GM21717 (cell line): ENCODE data around the gene UTP11.

Experiments
- ATAC-seq: cut with Tn5 transposase; IDR thresholded peaks from one replicate; pipeline ENCODE4 v1.9.1; 2021; ENCODE audit warnings: mild to moderate bottlenecking, moderate library complexity; ENCODE audit not compliant: unreplicated experiment

The UTP11 gene

DNA sequence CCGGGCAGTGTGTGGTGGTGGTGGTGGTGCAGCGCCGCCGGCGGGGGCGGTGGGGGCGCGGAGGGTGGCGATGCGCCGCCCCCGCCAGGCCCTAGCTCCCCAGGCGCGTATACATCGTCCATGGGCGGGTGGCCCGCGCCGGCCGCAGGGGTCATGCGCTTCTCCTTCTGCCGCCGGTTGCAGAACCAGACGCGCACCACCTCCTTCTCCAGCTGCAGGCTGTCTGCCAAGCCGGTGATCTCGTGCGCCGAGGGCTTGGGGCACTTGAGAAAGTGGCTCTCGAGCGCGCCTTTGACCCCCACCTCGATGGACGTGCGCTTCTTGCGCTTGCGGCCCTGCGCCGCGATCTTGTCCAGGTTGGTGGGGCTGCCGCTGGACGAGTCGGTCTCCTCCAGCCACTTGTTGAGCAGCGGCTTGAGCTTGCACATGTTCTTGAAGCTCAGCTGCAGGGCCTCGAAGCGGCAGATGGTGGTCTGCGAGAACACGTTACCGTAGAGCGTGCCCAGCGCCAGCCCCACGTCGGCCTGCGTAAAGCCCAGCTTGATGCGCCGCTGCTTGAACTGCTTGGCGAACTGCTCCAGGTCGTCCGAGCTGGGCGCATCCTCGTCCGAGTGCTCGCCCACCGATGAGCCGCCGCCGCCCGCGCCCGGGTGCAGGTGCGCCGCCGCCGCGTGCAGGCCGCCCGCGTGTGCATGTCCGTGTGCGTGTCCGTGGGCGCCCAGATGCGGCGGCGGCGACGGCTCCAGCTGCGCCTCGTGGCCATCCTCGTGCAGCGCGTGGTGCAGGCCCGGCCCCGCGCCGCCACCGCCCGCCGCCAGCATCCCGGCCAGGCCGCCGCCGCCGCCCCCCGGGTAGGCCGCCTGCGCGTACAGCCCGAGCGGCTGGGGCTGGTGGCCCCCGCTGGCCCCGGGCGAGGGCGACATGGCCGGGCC, 33.1 kb downstream of the UTP11 start:
- ATAC-seq: no peak

GRCh38 chr1:38046333-38046883, 33.9 kb downstream of the UTP11 start, which contains the start of gene POU3F1:
TSS of gene POU3F1 (minus strand) at chr1:38046793. CDS start at chr1:38046743, 50 bp downstream.
- no peak for ATAC-seq

DNA sequence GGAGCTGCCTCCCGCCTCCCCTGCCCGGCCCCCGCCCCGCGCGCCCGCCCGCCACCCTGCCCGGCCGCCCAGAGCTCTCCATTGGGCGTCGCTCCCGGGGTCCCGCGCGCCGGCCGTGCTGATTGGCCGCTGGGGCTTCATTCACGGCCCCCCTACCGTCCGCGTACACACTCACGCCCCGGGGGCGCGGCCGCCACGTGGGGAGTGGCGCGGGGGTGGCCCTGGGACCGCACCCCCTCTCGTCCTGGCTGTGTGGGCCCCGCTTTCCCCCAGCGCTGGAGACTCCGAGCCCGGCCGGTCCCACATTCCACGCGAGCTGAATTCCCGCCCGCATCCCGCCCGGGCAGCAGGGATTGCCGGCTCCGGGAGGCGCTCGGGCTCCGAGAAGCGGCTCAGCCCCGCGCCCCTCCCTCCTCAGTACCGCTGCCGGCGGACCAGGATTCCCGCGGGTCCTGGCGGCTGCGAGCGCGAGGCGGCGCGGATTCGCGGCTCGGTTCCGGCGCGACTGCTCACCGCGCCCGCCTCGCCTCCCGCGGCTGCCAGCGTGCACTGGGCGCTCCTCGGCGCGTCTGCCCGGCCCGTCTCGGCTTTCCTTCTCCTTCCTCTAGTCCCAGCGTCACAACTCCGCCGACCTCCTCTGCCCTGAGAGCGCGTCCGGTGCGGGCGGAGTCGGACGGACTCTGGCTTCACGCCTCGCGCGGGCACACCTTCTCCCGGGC, 34.5 kb downstream of the UTP11 start:
- peak; percentile 57 for ATAC-seq

DNA sequence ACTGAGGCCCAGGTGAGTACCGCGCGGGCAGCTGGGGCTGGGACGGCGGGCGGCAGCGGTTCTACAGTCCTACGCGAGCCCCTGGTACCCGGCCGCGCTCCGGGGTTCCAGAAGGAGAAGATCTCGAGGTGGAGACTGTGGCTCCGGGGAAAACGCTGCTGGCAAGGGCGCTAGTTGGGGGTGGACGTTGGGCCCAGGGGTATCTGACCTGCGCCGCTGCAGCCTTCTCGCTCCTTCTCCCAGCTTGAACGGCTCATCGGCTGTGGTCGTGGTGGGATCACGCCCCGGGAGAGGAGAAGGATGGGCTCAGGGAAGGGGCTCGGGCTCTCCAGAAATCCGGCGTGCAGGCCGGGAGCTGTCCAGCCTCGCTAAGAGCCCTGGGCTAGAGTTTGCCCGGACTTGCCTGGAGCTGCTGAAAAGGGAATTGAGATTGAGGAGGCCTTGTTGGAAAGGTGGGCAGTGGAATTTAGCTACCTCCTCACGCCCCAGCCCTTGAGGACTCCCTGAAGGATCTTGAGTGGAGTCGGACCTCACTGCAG, 35.1 kb downstream of the UTP11 start:
- no peak for ATAC-seq

- ATAC-seq: no peak
Measured at GRCh38 chr1:38050397-38051078, 38.0 kb downstream of the UTP11 start.

GRCh38 chr1:38051079-38051543, 38.6 kb downstream of the UTP11 start:
- no peak for ATAC-seq

- no peak for ATAC-seq
Measured at GRCh38 chr1:38052750-38053415, 40.3 kb downstream of the UTP11 start.

- no peak for ATAC-seq
Measured at GRCh38 chr1:38053416-38054091, 41.0 kb downstream of the UTP11 start.

GRCh38 chr1:38055398-38055797, 42.9 kb downstream of the UTP11 start:
- ATAC-seq: no peak

DNA sequence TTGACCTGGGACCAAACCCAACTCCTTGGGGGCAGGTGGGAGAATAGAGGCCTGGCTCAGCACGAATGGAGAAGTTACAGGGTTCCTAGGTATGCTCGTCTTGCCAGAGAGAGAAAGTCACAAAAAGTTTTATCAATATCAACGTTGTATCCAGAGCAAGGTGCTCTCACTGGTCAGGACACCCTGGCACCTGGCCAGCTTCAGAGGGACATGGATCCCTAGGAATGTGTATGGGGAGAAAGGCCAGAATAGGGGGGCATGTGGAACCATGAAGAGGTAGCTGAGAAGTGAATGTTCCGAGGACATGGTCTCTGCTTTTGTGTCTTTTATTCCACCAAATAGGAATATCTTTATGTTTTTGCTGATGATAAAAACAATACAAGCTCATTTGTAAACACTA, 43.4 kb downstream of the UTP11 start:
- ATAC-seq: no peak

DNA sequence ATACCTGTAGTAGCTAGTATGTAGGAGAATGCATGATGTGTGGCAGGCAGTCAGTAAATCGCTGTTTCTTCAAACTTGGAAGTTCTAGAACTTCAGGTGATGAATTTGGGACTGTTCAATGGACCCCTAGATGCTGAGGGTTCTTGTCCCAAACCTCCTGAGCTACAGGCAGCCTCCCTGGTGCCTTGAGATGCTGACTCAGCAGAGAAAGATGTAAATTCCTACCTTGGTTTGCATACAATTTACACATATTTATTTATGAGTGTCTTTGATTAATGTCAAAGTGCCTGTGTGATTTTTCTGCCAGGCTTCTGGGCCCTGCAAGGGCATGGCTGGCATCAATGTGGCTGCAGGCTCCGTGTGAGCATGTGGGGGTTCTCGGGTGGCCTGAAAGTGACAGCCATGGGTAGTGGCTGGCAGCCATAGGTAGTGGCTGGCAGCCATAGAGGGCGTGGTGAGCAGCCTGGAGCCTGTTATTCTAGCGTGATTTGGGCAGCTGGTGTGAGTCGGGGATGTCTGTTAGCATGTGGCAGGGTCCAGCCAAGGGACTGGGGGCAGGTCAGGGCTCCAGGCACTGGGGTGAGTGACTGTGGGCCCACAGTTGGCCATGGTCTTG, 47.2 kb downstream of the UTP11 start:
- ATAC-seq: no peak

DNA sequence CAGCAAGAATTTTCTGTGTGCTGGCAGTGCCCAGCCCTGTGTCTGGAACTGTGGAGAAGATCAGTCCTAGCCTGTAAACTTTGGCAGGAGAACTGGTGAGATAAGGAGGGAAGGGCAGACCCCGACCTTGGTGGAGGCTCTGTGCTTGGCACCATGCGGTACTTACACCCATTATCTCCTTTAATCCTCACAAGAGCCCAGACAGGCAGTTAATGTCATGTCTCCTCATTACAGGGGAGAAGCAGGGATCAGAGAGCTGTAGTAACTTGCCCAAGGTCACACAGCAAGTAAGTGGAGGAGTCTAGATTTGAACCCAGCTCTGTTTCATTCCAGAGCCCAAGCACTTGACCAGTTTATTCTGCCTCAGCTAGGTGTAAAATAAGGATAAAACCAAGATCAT, 48.0 kb downstream of the UTP11 start:
- ATAC-seq: no peak

- ATAC-seq: no peak
Measured at GRCh38 chr1:38061290-38061689, 48.8 kb downstream of the UTP11 start.

- ATAC-seq: peak; percentile 60
Measured at GRCh38 chr1:38061883-38062328, 49.4 kb downstream of the UTP11 start.

- no peak for ATAC-seq
Measured at GRCh38 chr1:38062361-38063288, 50.1 kb downstream of the UTP11 start.

- ATAC-seq: no peak
Measured at GRCh38 chr1:38063616-38064015, 51.1 kb downstream of the UTP11 start.

GRCh38 chr1:38064197-38064903, 51.8 kb downstream of the UTP11 start:
- ATAC-seq: no peak
